Measurements from ENCODE around the gene ZNF653. TPM values are rescaled to one million over a fixed set of nuclear protein-coding genes. Genes with fewer than 3 reads are reported as not detected.

Gene ZNF653
- total and polyA plus RNA-seq, 2 of the 8 experiments (the other 6 are each of a cell fraction or from before 2014, with no cell fraction given): 7.0 to 7.9 TPM

DNA sequence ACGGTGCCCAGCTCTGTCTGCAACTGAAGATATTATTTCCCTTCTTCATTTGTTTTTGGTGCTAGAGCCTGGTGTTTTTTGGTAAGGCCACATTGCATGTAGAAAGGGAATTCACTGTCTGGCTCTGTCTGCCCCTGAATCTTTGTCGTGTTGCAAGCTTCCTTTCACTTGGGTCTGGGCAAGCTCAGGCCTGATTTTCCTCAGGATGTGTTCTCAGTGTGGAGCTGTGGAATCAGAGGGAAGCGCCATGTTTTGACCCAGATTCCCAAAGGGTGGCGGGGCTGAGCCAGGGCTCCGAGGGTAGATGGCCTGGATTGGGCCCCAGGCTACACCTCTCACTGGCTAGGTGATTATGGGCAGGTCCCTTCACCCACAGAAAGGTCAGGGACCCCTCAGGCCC lies 61.6 kb downstream of the ZNF653 start:
- Histone ChIP-seq H4K91ac (replicated peaks; ENCODE audit: insufficient read length, low read length) (no peak overlapping the region), H4K20me1 (replicated peaks in 1 of 2; ENCODE audit: control insufficient read depth in 1 of 2, insufficient read depth in 2 of 2, low read length in 2 of 2) (peaks cover 9 to 20% of the 10 kb centered on the region in 2 experiments), H3K14ac (ENCODE audit: insufficient read length) (no peak overlapping the region), H3K79me1 (ENCODE audit: low read depth, low read length) (peaks cover 2% of the 10 kb centered on the region; the same call in 1 of the 2 replicates), H4K8ac (ENCODE audit: extremely low read depth, insufficient read depth, low read length) (no peak overlapping the region), H3K27me3 (replicated peaks in 1 of 4; ENCODE audit: control insufficient read depth in 3 of 4, extremely low read depth in 1 of 4, insufficient read depth in 3 of 4, low read length in 3 of 4) (no peaks in the 10 kb centered on the region), H3K56ac (replicated peaks; ENCODE audit: insufficient read length, low read depth, low read length) (no peak overlapping the region), H2BK120ac (replicated peaks; ENCODE audit: low read depth, low read length) (no peak overlapping the region), H3K4ac (replicated peaks; ENCODE audit: insufficient read length, low read depth, low read length) (no peak overlapping the region), H3K36me3 (ENCODE audit: control insufficient read depth in 2 of 4, insufficient read depth in 4 of 4, low read length in 3 of 4) (peaks cover 25 to 60% (median 48%) of the 10 kb centered on the region in 4 experiments), H3K9me3 (ENCODE audit: insufficient read depth in 2 of 2, low read depth in 1 of 2, low read length in 1 of 2) (no peaks in the 10 kb centered on the region), H4K5ac (ENCODE audit: insufficient read length, low read depth, low read length) (no peak overlapping the region), H3K4me3 (ENCODE audit: extremely low read depth in 1 of 4, insufficient read depth in 2 of 4, low read depth in 3 of 4, low read length in 4 of 4) (no peak overlapping the region), H2BK20ac (ENCODE audit: low read length) (no peak overlapping the region), H3K79me2 (ENCODE audit: control insufficient read depth in 1 of 2, insufficient read depth in 2 of 2, low read length in 2 of 2) (no peaks in the 10 kb centered on the region), H3K27ac (ENCODE audit: low read depth, low read length) (no peak overlapping the region), H2AFZ (ENCODE audit: low read length) (no peak overlapping the region), H3K18ac (ENCODE audit: extremely low read depth, low read length) (no peak overlapping the region), H3K4me2 (ENCODE audit: insufficient read depth in 1 of 2, low read depth in 2 of 2, low read length in 2 of 2) (no peak overlapping the region), H2BK5ac (ENCODE audit: low read depth, low read length) (no peak overlapping the region), H3K9ac (replicated peaks in 1 of 4; ENCODE audit: extremely low read depth in 1 of 4, low read depth in 3 of 4, low read length in 3 of 4) (no peak overlapping the region), H2BK15ac (ENCODE audit: low read length) (no peak overlapping the region), H2AK5ac (ENCODE audit: low read depth, low read length) (no peak overlapping the region), H3K4me1 (replicated peaks in 1 of 4; ENCODE audit: control insufficient read depth in 3 of 4, insufficient read depth in 4 of 4, low read length in 3 of 4) (no peaks in the 10 kb centered on the region; a peak in 2 of 7 replicates), H3K23me2 (ENCODE audit: low read depth, low read length) (no peaks in the 10 kb centered on the region), H2BK12ac (ENCODE audit: low read depth, low read length) (no peak overlapping the region), H3K23ac (ENCODE audit: insufficient read length) (no peak overlapping the region)
- DNase-seq (ENCODE audit: low read depth in 1 of 2, low spot score in 2 of 2) (no peak), FAIRE-seq (no peak)
- 92% methylated on average over 5 of the region's 5 CpGs; no CpG with 5 or more reads in 1 of the 2 experiments for WGBS, 2 experiments (ENCODE audit: extremely low coverage in 1 of 2, insufficient coverage in 1 of 2, insufficient read length in 1 of 2, insufficient replicate concordance in 2 of 2, low coverage in 1 of 2, low lambda C conversion rate in 2 of 2, missing lambda C conversion rate in 1 of 2)
- ChIA-PET CTCF (ENCODE audit: partially characterized antibody) (interaction anchor here (0.6 to 13.0 kb wide), 11 partner anchors 8 to 169 kb away, joined by 3 to 192 read pairs (median 3); partner anchors contain the start of genes EPOR, PRKCSH, RGL3 and SWSAP1), POLR2A (ENCODE audit: partially characterized antibody) (interaction anchor here (0.9 to 2.0 kb wide), 8 partner anchors 9 to 83 kb away, joined by 3 to 5 read pairs (median 4); partner anchors contain the start of genes EPOR, ODAD3, PRKCSH and RGL3)
- TF ChIP-seq NRF1 (IDR thresholded peaks at IDR 0.05; ENCODE audit: low read depth, low read length) (no peak), JUN (IDR thresholded peaks at IDR 0.05; ENCODE audit: low read depth, low read length) (no peak)
